Measurements from ENCODE around the gene F7. TPM values are rescaled to one million over a fixed set of nuclear protein-coding genes. Genes with fewer than 3 reads are reported as not detected.

F7 gene
- total RNA-seq, 3 donors from 2014 or later = 0.15 to 0.48 (median 0.33) TPM

GRCh38 chr13:113164492-113164891, 58.9 kb downstream of the F7 start:
- Histone ChIP-seq H3K36me3 (no peaks in the 10 kb centered on the region), H3K4me3 (no peak overlapping the region), H3K9me3 (no peaks in the 10 kb centered on the region), H3K4me1 (no peaks in the 10 kb centered on the region), H3K27me3 (peaks cover 0 to 21% of the 10 kb centered on the region in 2 donors), H3K27ac (no peak overlapping the region)
- DNase-seq (ENCODE audit: low spot score in 2 of 2) = no peak
- TF ChIP-seq POLR2AphosphoS5 (IDR thresholded peaks at IDR 0.05) (no peak), POLR2A (IDR thresholded peaks at IDR 0.05) (no peak), CTCF (IDR thresholded peaks at IDR 0.05) (no peak)
- intact Hi-C loops (cut with DNase I; ENCODE audit: low total_unique reads) = no loop called here

- intact Hi-C loops (cut with DNase I; ENCODE audit: low total_unique reads) = no loop called here
- H3K36me3 ChIP-seq = no peaks in the 10 kb centered on the region
- peaks cover 0 to 12% of the 10 kb centered on the region in 2 donors for H3K27me3 ChIP-seq
- no peaks in the 10 kb centered on the region for H3K4me1 ChIP-seq
- no peak for DNase-seq (ENCODE audit: low spot score in 2 of 2)
- H3K4me3 ChIP-seq = no peak overlapping the region
- TF ChIP-seq POLR2AphosphoS5 (IDR thresholded peaks at IDR 0.05) (no peak), POLR2A (IDR thresholded peaks at IDR 0.05) (no peak), CTCF (IDR thresholded peaks at IDR 0.05) (no peak)
- no peaks in the 10 kb centered on the region for H3K9me3 ChIP-seq
- no peak overlapping the region for H3K27ac ChIP-seq
Measured at GRCh38 chr13:113166266-113166665, 60.7 kb downstream of the F7 start.

- no peak for TF ChIP-seq POLR2A (IDR thresholded peaks at IDR 0.05)
- no peak for TF ChIP-seq POLR2AphosphoS5 (IDR thresholded peaks at IDR 0.05)
- TF ChIP-seq CTCF (IDR thresholded peaks at IDR 0.05) = no peak
- Histone ChIP-seq H3K4me3 (no peak overlapping the region), H3K27me3 (peaks cover 0 to 9% of the 10 kb centered on the region in 2 donors), H3K36me3 (no peaks in the 10 kb centered on the region), H3K9me3 (no peaks in the 10 kb centered on the region), H3K4me1 (no peaks in the 10 kb centered on the region), H3K27ac (no peak overlapping the region)
- DNase-seq (ENCODE audit: low spot score in 2 of 2) = no peak
- intact Hi-C loops (cut with DNase I; ENCODE audit: low total_unique reads) = no loop called here
Measured at GRCh38 chr13:113166681-113167080, 61.1 kb downstream of the F7 start.

- DNase-seq (ENCODE audit: low spot score in 2 of 2) = no peak
- no peak overlapping the region for H3K27ac ChIP-seq
- no peaks in the 10 kb centered on the region for H3K9me3 ChIP-seq
- TF ChIP-seq POLR2AphosphoS5 (IDR thresholded peaks at IDR 0.05) = no peak
- TF ChIP-seq CTCF (IDR thresholded peaks at IDR 0.05) = no peak
- no peak for TF ChIP-seq POLR2A (IDR thresholded peaks at IDR 0.05)
- H3K4me1 ChIP-seq = no peaks in the 10 kb centered on the region
- H3K27me3 ChIP-seq = peaks cover 0 to 9% of the 10 kb centered on the region in 2 donors
- H3K36me3 ChIP-seq = no peaks in the 10 kb centered on the region
- intact Hi-C loops (cut with DNase I; ENCODE audit: low total_unique reads) = no loop called here
- H3K4me3 ChIP-seq = no peak overlapping the region
Measured at GRCh38 chr13:113167155-113167554, 61.6 kb downstream of the F7 start.

- H3K27ac ChIP-seq = no peak overlapping the region
- H3K9me3 ChIP-seq = no peaks in the 10 kb centered on the region
- peaks cover 0 to 9% of the 10 kb centered on the region in 2 donors for H3K27me3 ChIP-seq
- H3K4me3 ChIP-seq = no peak overlapping the region
- no peaks in the 10 kb centered on the region for H3K36me3 ChIP-seq
- intact Hi-C loops (cut with DNase I; ENCODE audit: low total_unique reads) = no loop called here
- no peak for DNase-seq (ENCODE audit: low spot score in 2 of 2)
- no peaks in the 10 kb centered on the region for H3K4me1 ChIP-seq
- TF ChIP-seq POLR2AphosphoS5 (IDR thresholded peaks at IDR 0.05) = no peak
- no peak for TF ChIP-seq POLR2A (IDR thresholded peaks at IDR 0.05)
- no peak for TF ChIP-seq CTCF (IDR thresholded peaks at IDR 0.05)
Measured at GRCh38 chr13:113167575-113167974, 62.0 kb downstream of the F7 start.
